ENCODE measurements around the gene SH2B3. TPM values are rescaled to one million over a fixed set of nuclear protein-coding genes. Genes with fewer than 3 reads are reported as not detected.
"Not testable (repeated sequence)": the region's sequence is repeated elsewhere in the genome, so short reads cannot be mapped to it uniquely, and the experiment has no call there.

The SH2B3 gene
- total and polyA plus RNA-seq, 10 donors: 11.5 to 105 (median 81.9) TPM

DNA sequence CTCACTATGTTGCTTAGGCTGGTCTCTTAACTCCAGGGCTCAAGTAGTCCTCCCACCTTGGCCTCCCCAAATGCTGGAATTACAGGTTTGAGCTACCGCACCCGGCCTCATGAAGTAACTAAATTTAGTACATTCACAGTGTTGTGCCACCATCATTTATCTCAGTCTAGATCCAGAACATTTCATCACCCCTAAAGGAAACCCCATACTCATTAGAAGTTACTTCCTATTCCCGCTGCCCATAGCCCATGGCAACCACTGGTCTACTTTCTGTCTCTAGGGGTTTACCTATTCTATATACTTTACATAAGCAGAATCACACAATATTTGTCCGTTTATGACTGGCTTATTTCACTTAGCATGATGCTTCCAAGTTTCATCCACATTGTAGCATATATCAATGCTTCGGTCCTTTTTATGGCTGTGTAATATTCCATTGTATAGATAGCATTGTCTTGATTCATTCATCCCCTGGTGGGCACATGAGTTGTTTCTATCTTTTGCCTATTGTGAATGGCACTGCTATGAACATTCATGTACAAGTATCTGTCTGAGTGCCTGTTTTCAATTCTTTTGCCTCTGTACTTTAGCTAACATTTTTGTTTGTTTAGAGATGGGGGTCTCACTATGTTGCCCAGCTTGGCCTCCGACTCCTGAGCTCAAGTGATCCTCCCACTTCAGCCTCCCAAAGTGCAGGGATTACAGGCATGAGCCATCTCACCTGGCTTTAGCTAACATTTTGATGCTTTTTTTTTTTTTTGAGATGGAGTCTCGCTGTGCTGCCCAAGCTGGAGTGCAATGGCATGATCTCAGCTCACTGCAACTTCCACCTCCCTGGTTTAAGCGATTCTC, 10.2 kb upstream of the SH2B3 start:
- TF ChIP-seq POLR2AphosphoS5 (IDR thresholded peaks at IDR 0.05) (no peak), POLR2A (IDR thresholded peaks at IDR 0.05) (no peak)
- 66 to 82% (median 74%) methylated on average over 8 of the region's 8 CpGs for WGBS, 5 donors
- intact Hi-C loops (cut with DNase I; ENCODE audit: low total_unique reads): loop anchor here (2.0 to 5.0 kb wide), 2 partner anchors 51 to 132 kb away; no protein-coding TSS in a partner anchor
- H3K4me1 ChIP-seq: peaks cover 20 to 65% (median 37%) of the 10 kb centered on the region in 6 donors
- no peak overlapping the region for H3K27ac ChIP-seq
- H3K36me3 ChIP-seq: no peaks in the 10 kb centered on the region
- DNase-seq: no peak
- H3K27me3 ChIP-seq (replicated peaks in 1 of 7): no peaks in the 10 kb centered on the region
- no peaks in the 10 kb centered on the region for H3K9me3 ChIP-seq
- no peak overlapping the region for H3K4me3 ChIP-seq

DNA sequence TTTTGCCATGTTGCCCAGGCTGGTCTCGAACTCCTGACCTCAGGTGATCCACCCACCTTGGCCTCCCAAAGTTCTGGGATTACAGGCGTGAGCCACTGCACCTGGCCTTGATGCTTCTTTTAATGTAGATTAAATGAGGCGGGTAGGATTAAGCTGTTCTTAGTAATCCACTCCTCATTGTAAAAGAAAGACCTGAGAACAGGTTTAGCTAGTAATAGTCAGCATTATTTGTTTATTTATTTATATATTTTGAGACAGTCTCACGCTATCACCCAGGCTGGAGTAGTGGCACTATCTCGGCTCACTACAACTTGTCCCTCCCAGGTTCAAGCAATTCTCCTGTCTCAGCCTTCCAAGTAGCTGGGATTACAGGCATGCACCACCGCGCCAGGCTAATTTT, 9.5 kb upstream of the SH2B3 start:
- DNase-seq: not testable (repeated sequence)
- intact Hi-C loops (cut with DNase I; ENCODE audit: low total_unique reads): loop anchor here (2.0 to 5.0 kb wide), 2 partner anchors 51 to 131 kb away; no protein-coding TSS in a partner anchor

GRCh38 chr12:111396726-111397445, 8.8 kb upstream of the SH2B3 start:
- 5 to 8% (median 5%) methylated on average over 17 to 34 of the region's 34 CpGs for WGBS, 5 donors
- Histone ChIP-seq H3K4me3 (peak overlapping the region in 6 of 8 donors; percentile 17 to 59 (median 24)), H3K9me3 (no peaks in the 10 kb centered on the region), H3K4me1 (peaks cover 20 to 70% (median 38%) of the 10 kb centered on the region in 6 donors), H3K27me3 (replicated peaks in 1 of 7) (no peaks in the 10 kb centered on the region), H3K36me3 (no peaks in the 10 kb centered on the region), H3K27ac (peak overlapping the region in 7 of 8 donors; percentile 39 to 75 (median 65))
- TF ChIP-seq POLR2A (IDR thresholded peaks at IDR 0.05) (no peak), POLR2AphosphoS5 (IDR thresholded peaks at IDR 0.05) (peak; percentile 76 to 88 (median 80))
- TF ChIP-seq, protein P1, sequence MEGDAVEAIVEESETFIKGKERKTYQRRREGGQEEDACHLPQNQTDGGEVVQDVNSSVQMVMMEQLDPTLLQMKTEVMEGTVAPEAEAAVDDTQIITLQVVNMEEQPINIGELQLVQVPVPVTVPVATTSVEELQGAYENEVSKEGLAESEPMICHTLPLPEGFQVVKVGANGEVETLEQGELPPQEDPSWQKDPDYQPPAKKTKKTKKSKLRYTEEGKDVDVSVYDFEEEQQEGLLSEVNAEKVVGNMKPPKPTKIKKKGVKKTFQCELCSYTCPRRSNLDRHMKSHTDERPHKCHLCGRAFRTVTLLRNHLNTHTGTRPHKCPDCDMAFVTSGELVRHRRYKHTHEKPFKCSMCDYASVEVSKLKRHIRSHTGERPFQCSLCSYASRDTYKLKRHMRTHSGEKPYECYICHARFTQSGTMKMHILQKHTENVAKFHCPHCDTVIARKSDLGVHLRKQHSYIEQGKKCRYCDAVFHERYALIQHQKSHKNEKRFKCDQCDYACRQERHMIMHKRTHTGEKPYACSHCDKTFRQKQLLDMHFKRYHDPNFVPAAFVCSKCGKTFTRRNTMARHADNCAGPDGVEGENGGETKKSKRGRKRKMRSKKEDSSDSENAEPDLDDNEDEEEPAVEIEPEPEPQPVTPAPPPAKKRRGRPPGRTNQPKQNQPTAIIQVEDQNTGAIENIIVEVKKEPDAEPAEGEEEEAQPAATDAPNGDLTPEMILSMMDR (IDR thresholded peaks at IDR 0.05 in 8 of 11, conservative IDR thresholded peaks at IDR 0.05 in 3 of 11): peak; percentile 93 to 100 (median 99)
- intact Hi-C loops (cut with DNase I; ENCODE audit: low total_unique reads): loop anchor here (2.0 to 5.0 kb wide), 2 partner anchors 50 to 130 kb away; no protein-coding TSS in a partner anchor
- DNase-seq: peak; percentile 98

More for the DNA sequence above, 9.5 kb upstream of the SH2B3 start:
- peaks cover 20 to 66% (median 37%) of the 10 kb centered on the region in 6 donors for H3K4me1 ChIP-seq
- H3K9me3 ChIP-seq; H3K27me3 ChIP-seq (replicated peaks in 1 of 7); H3K4me3 ChIP-seq; H3K36me3 ChIP-seq: not testable (repeated sequence)
- peak overlapping the region in 7 of 8 donors; percentile 39 to 75 (median 65) for H3K27ac ChIP-seq
- 85 to 95% (median 90%) methylated on average over 7 of the region's 7 CpGs for WGBS, 5 donors

- H3K4me1 ChIP-seq: peaks cover 33 to 81% (median 52%) of the 10 kb centered on the region in 6 donors
- WGBS, 5 donors: 50 to 77% (median 67%) methylated on average over 4 of the region's 4 CpGs
- TF ChIP-seq POLR2A (IDR thresholded peaks at IDR 0.05): no peak
- TF ChIP-seq POLR2AphosphoS5 (IDR thresholded peaks at IDR 0.05): peak in 1 of 3 donors; percentile 34
- TF ChIP-seq, protein P1 (IDR thresholded peaks at IDR 0.05 in 8 of 11, conservative IDR thresholded peaks at IDR 0.05 in 3 of 11): no peak
- H3K27ac ChIP-seq: peak overlapping the region in 7 of 8 donors; percentile 16 to 75 (median 64)
- no peaks in the 10 kb centered on the region for H3K27me3 ChIP-seq (replicated peaks in 1 of 7)
- intact Hi-C loops (cut with DNase I; ENCODE audit: low total_unique reads): loop anchor here (5.0 kb wide), 1 partner anchor 129 kb away; no protein-coding TSS in a partner anchor
- H3K4me3 ChIP-seq: no peak overlapping the region
- no peaks in the 10 kb centered on the region for H3K36me3 ChIP-seq
- DNase-seq: no peak
- no peaks in the 10 kb centered on the region for H3K9me3 ChIP-seq
Measured at GRCh38 chr12:111398530-111398929, 7.2 kb upstream of the SH2B3 start.

DNA sequence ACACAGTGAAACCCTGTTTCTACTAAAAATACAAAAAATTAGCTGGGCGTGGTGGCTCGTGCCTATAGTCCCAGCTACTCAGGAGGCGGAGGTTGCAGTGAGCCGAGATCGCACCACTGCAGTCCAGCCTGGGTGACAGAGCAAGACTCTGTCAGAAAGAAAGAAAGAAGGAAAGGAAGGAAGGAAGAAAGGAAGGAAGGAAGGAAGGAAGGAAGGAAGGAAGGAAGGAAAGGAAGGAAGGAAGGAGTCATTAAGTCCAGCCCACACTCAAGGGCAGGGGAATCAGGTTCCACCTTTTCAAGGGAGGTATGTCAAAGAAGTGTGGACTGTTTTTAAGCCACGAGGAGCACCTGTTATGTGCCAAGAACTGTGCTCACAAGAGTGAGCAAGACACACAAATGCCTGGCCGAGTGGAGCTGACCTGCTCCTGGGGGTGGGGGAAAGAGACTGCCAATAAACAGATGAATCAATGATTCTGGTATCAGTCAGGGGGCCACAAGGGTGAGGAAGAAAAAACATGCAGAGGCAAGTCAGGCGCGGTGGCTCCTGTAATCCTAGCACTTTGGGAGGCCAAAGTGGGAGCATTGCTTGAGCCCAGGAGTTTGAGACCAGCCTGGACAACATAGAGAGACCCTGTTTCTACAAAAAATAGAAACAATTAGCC, 5.8 kb upstream of the SH2B3 start:
- Histone ChIP-seq H3K27ac (peak overlapping the region in 5 of 8 donors; percentile 16 to 75 (median 68)), H3K4me1 (peaks cover 46 to 81% (median 64%) of the 10 kb centered on the region in 6 donors)
- DNase-seq; H3K36me3 ChIP-seq; H3K4me3 ChIP-seq; H3K27me3 ChIP-seq (replicated peaks in 1 of 7); H3K9me3 ChIP-seq: not testable (repeated sequence)
- intact Hi-C loops (cut with DNase I; ENCODE audit: low total_unique reads): loop anchor here (5.0 kb wide), 1 partner anchor 127 kb away; no protein-coding TSS in a partner anchor
- WGBS, 5 donors: 75 to 86% (median 84%) methylated on average over 9 of the region's 9 CpGs
